ENCODE results near the gene MACROD2. TPM values are rescaled to one million over a fixed set of nuclear protein-coding genes. Genes with fewer than 3 reads are reported as not detected.

The MACROD2 gene
- total and polyA plus RNA-seq, 4 donors = 0.66 to 10.5 (median 3.3) TPM

- Histone ChIP-seq H3K36me3 (ENCODE audit: control insufficient read depth in 4 of 4, insufficient read depth in 3 of 4, low read depth in 1 of 4, low read length in 3 of 4) (no peaks in the 10 kb centered on the region), H3K27ac (ENCODE audit: low read depth in 1 of 2, low read length in 2 of 2) (no peak overlapping the region), H3K4me1 (ENCODE audit: control insufficient read depth in 4 of 4, insufficient read depth in 4 of 4, low read length in 3 of 4) (peaks cover 0 to 3% (median 0%) of the 10 kb centered on the region in 4 donors), H3K27me3 (ENCODE audit: control insufficient read depth in 4 of 4, insufficient read depth in 4 of 4, low read length in 3 of 4) (no peaks in the 10 kb centered on the region), H3K9ac (ENCODE audit: low read depth in 1 of 2, low read length in 2 of 2) (no peak overlapping the region), H3K4me3 (ENCODE audit: low read depth in 1 of 3, low read length in 3 of 3) (no peak overlapping the region), H3K9me3 (ENCODE audit: control insufficient read depth in 4 of 4, low read length in 3 of 4) (no peaks in the 10 kb centered on the region)
- no peak for DNase-seq (ENCODE audit: low spot score)
- TF ChIP-seq ZBTB33 (IDR thresholded peaks at IDR 0.05) = no peak
- TF ChIP-seq JUND (IDR thresholded peaks at IDR 0.05) = no peak
- no peak for TF ChIP-seq SP1 (IDR thresholded peaks at IDR 0.05)
- TF ChIP-seq HNF4A (conservative IDR thresholded peaks at IDR 0.05) = no peak
- TF ChIP-seq GABPA (IDR thresholded peaks at IDR 0.05 in 1 of 2, conservative IDR thresholded peaks at IDR 0.05 in 1 of 2) = no peak
- no peak for TF ChIP-seq REST (IDR thresholded peaks at IDR 0.05)
- no peak for TF ChIP-seq YY1 (IDR thresholded peaks at IDR 0.05)
- TF ChIP-seq CTCF (IDR thresholded peaks at IDR 0.05; ENCODE audit: low read depth, low read length, missing input control) = no peak
- no peak for TF ChIP-seq ATF3 (IDR thresholded peaks at IDR 0.05)
- TF ChIP-seq MAX (IDR thresholded peaks at IDR 0.05) = no peak
- TF ChIP-seq NR2F2 (IDR thresholded peaks at IDR 0.05) = no peak
- no peak for TF ChIP-seq RAD21 (IDR thresholded peaks at IDR 0.05)
- TF ChIP-seq EGR1 (IDR thresholded peaks at IDR 0.05; ENCODE audit: low read depth in 2 of 2) = no peak
- no peak for TF ChIP-seq FOXA2 (IDR thresholded peaks at IDR 0.05)
- no peak for TF ChIP-seq TAF1 (conservative IDR thresholded peaks at IDR 0.05)
- TF ChIP-seq HNF4G (IDR thresholded peaks at IDR 0.05) = no peak
- TF ChIP-seq RXRA (IDR thresholded peaks at IDR 0.05) = no peak
- TF ChIP-seq FOXA1 (IDR thresholded peaks at IDR 0.05) = no peak
Observed at GRCh38 chr20:14488212-14488611, 492.9 kb downstream of the MACROD2 start.

Measured in liver (tissue), 9 donors.